Measurements from ENCODE around the gene C1orf216. TPM values are rescaled to one million over a fixed set of nuclear protein-coding genes. Genes with fewer than 3 reads are reported as not detected.

The C1orf216 gene
- total RNA-seq, 2 donors from 2014 or later: 9.8 to 13.0 TPM

DNA sequence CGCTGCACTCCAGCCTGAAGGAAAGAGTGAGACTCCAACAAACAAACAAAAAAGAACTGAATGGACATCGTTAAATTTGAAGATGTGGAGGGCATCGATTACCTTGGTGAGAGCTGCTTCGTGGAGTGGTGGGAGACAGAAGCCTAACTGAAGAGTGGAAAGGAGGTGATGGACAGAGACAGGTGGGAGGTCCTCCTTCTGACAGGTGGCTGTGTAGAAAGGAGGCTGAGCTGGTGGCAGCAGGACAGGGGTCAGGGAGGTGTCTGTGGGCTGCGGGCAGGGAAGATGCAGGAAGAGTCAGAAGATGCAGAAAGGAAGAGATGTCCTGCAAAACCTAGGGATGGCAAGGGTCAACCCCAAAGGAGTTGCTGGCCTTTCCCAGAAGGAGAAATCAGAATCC, 30.5 kb downstream of the C1orf216 start:
- Mint-ChIP-seq H3K27me3 (ENCODE audit: insufficient read depth) (peaks cover 15% of the 10 kb centered on the region), H3K4me1 (peaks cover 5% of the 10 kb centered on the region), H3K9me3 (no peaks in the 10 kb centered on the region), H3K36me3 (ENCODE audit: low read depth) (no peaks in the 10 kb centered on the region), H3K27ac (no peak overlapping the region), H3K4me3 (no peak overlapping the region)
- Histone ChIP-seq H3K27me3 (ENCODE audit: control insufficient read depth, insufficient read depth, low read length, poor library complexity, severe bottlenecking) (peaks cover 12% of the 10 kb centered on the region), H3K4me3 (ENCODE audit: low read length) (no peak overlapping the region), H3K4me1 (ENCODE audit: control insufficient read depth, insufficient read depth, low read length) (no peaks in the 10 kb centered on the region), H3K9me3 (ENCODE audit: control insufficient read depth, low read length) (no peaks in the 10 kb centered on the region), H3K36me3 (ENCODE audit: control insufficient read depth, insufficient read depth, low read length) (no peaks in the 10 kb centered on the region), H3K27ac (ENCODE audit: low read depth, low read length) (no peak overlapping the region), H3K9ac (ENCODE audit: extremely low read depth, low read length, poor library complexity, severe bottlenecking) (no peak overlapping the region)
- TF ChIP-seq, protein P1, sequence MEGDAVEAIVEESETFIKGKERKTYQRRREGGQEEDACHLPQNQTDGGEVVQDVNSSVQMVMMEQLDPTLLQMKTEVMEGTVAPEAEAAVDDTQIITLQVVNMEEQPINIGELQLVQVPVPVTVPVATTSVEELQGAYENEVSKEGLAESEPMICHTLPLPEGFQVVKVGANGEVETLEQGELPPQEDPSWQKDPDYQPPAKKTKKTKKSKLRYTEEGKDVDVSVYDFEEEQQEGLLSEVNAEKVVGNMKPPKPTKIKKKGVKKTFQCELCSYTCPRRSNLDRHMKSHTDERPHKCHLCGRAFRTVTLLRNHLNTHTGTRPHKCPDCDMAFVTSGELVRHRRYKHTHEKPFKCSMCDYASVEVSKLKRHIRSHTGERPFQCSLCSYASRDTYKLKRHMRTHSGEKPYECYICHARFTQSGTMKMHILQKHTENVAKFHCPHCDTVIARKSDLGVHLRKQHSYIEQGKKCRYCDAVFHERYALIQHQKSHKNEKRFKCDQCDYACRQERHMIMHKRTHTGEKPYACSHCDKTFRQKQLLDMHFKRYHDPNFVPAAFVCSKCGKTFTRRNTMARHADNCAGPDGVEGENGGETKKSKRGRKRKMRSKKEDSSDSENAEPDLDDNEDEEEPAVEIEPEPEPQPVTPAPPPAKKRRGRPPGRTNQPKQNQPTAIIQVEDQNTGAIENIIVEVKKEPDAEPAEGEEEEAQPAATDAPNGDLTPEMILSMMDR (conservative IDR thresholded peaks at IDR 0.05): no peak
- WGBS, 2 experiments (ENCODE audit: insufficient coverage in 1 of 2, insufficient read length in 1 of 2): 93 to 100% methylated on average over 4 to 5 of the region's 5 CpGs
- no peak for DNase-seq

DNA sequence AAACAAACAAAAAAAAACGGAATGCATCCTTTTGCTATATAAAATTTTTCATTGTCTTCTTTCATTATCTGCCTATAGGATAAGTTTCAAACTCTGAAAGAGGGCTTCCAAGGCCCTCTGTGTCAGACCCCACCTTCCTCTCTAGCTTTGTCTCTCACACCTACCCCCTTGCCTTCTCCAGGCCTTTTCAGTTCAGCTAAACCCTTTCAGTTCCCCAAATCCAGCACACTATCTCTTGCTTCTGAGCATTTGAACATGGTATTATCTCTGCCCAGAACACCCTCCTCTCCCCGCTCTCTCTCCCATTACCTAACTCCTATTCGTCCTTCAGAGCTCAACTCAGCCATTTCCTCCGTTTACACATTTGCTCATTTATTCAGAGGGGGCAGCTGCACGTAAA, 35.7 kb downstream of the C1orf216 start:
- H3K4me3 ChIP-seq (ENCODE audit: low read length): no peak overlapping the region
- DNase-seq: no peak
- no peak overlapping the region for H3K27ac Mint-ChIP-seq
- H3K9me3 ChIP-seq (ENCODE audit: control insufficient read depth, low read length): no peaks in the 10 kb centered on the region
- no peaks in the 10 kb centered on the region for H3K4me1 ChIP-seq (ENCODE audit: control insufficient read depth, insufficient read depth, low read length)
- peaks cover 8% of the 10 kb centered on the region for H3K4me1 Mint-ChIP-seq
- no peak overlapping the region for H3K9ac ChIP-seq (ENCODE audit: extremely low read depth, low read length, poor library complexity, severe bottlenecking)
- no peaks in the 10 kb centered on the region for H3K36me3 Mint-ChIP-seq (ENCODE audit: low read depth)
- H3K27ac ChIP-seq (ENCODE audit: low read depth, low read length): no peak overlapping the region
- TF ChIP-seq, protein P1 (conservative IDR thresholded peaks at IDR 0.05): no peak
- H3K36me3 ChIP-seq (ENCODE audit: control insufficient read depth, insufficient read depth, low read length): no peaks in the 10 kb centered on the region
- WGBS, 2 experiments (ENCODE audit: insufficient coverage in 1 of 2, insufficient read length in 1 of 2): 77 to 79% methylated on average over 4 to 5 of the region's 5 CpGs
- no peaks in the 10 kb centered on the region for H3K9me3 Mint-ChIP-seq
- peaks cover 5% of the 10 kb centered on the region for H3K27me3 Mint-ChIP-seq (ENCODE audit: insufficient read depth)
- no peak overlapping the region for H3K4me3 Mint-ChIP-seq
- peaks cover 12% of the 10 kb centered on the region for H3K27me3 ChIP-seq (ENCODE audit: control insufficient read depth, insufficient read depth, low read length, poor library complexity, severe bottlenecking)

DNA sequence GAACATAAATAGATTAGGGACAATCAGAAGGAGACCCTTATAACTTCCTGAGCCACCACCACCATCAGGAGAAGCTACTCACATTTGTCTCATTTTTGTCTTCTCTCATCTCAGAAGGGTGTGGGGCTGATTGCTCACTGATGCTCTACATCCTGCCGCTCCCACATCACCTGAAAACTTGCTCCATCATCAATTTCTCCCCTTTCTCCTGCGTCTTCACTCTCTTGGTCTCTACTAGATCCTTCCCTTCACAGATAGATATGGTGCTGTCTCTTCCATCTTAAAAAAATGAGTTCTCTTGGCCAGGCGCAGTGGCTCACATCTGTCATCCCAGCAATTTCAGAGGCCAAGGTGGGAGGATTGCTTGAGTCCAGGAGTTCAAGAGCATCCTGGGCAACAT, 38.4 kb downstream of the C1orf216 start:
- Mint-ChIP-seq H3K36me3 (ENCODE audit: low read depth) (no peaks in the 10 kb centered on the region), H3K4me1 (peaks cover 8% of the 10 kb centered on the region), H3K4me3 (no peak overlapping the region), H3K9me3 (no peaks in the 10 kb centered on the region), H3K27me3 (ENCODE audit: insufficient read depth) (peaks cover 5% of the 10 kb centered on the region), H3K27ac (no peak overlapping the region)
- Histone ChIP-seq H3K4me3 (ENCODE audit: low read length) (no peak overlapping the region), H3K36me3 (ENCODE audit: control insufficient read depth, insufficient read depth, low read length) (no peaks in the 10 kb centered on the region), H3K4me1 (ENCODE audit: control insufficient read depth, insufficient read depth, low read length) (no peaks in the 10 kb centered on the region), H3K9me3 (ENCODE audit: control insufficient read depth, low read length) (no peaks in the 10 kb centered on the region), H3K27ac (ENCODE audit: low read depth, low read length) (no peak overlapping the region), H3K9ac (ENCODE audit: extremely low read depth, low read length, poor library complexity, severe bottlenecking) (no peak overlapping the region), H3K27me3 (ENCODE audit: control insufficient read depth, insufficient read depth, low read length, poor library complexity, severe bottlenecking) (peaks cover 12% of the 10 kb centered on the region)
- no peak for DNase-seq
- WGBS, 2 experiments (ENCODE audit: insufficient coverage in 1 of 2, insufficient read length in 1 of 2): 88 to 92% methylated on average over 3 of the region's 3 CpGs
- TF ChIP-seq, protein P1 (conservative IDR thresholded peaks at IDR 0.05): no peak
